Subcutaneous adipose tissue (tissue), 4 donors: ENCODE measurements around the gene SEMA3F. TPM values are rescaled to one million over a fixed set of nuclear protein-coding genes. Genes with fewer than 3 reads are reported as not detected.

ENCODE experiments used
- CTCF ChIP-seq: fragments of 450-650 bp; IDR thresholded peaks from one replicate; pipeline ENCODE4 v1.5.1; 2016; ENCODE audit warnings: low read depth, mild to moderate bottlenecking, control low read depth, antibody characterized with exemption, moderate library complexity
- total RNA-seq, 4 donors: library from RNA; depleted of rRNA; stranded (reverse); fragments of >200 nt; gene quantifications; one replicate each; pipeline ENCODE4 v1.1.0, GENCODE V29; 2016

The SEMA3F gene
- 10 to 100 TPM in 2 of 4 donors, 1 to 10 TPM in 2; 4.6 to 32.8 (median 11.5) TPM for total RNA-seq

DNA sequence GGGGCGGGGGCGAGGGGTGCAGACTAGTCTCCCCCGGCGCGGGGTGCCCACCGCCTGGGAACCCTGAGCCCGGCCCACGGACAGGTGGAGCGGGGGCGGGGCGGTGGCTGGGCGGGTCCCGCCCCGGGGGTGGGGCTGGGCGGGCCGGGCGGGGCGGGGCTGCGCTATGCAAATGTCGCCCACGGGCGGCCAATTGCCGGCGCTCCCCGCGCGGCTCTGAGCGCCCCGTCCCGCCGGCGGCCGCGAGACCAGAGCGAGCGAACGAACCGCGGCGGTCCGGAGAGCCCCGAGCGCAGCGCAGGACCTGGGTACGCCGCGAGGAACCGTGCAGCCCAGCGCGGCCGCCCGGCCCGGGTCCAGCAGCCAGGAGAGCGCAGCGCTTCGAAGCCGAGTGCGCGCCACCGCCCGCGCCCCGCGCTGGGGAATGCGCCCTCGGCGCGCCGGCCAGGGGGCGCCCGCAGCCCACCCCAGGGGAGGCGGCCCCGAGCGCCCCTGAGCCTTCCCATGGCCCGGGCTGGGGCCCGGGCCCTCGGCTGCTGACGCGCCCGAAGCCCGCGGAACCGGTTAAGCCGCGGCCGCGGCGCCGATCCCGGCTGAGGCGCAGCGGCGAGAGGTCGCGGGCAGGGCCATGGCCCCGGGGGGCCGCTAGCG is at the start of gene SEMA3F:
SEMA3F (plus strand) TSS at position 485 of the 651 bp plus-strand sequence. CDS start 4,299 bp downstream, outside the sequence.
- no peak for TF ChIP-seq CTCF

- TF ChIP-seq CTCF: no peak
Observed at GRCh38 chr3:50111757-50112156, 43.4 kb upstream of the SEMA3F start.

DNA sequence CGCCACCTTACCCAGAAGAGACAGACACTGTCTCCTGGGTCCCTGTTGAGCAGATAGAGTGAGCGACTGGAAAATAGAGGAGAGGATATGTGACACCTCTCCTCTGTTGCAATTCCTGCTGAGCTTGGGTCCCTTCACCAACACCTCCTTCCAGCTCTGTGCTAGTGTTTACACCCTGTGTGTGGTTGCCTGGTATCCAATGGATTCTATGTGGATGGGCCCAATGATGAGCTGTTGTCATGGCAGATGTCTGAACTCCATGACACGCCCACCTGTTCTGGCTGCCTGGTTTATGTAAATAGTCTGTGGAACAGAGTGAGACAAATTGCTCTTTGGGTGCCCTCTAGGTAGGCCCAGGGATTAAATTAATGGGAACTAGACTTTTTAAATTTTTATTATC is 42.7 kb upstream of the SEMA3F start:
- no peak for TF ChIP-seq CTCF

GRCh38 chr3:50117120-50117519 is 38.0 kb upstream of the SEMA3F start:
- no peak for TF ChIP-seq CTCF

DNA sequence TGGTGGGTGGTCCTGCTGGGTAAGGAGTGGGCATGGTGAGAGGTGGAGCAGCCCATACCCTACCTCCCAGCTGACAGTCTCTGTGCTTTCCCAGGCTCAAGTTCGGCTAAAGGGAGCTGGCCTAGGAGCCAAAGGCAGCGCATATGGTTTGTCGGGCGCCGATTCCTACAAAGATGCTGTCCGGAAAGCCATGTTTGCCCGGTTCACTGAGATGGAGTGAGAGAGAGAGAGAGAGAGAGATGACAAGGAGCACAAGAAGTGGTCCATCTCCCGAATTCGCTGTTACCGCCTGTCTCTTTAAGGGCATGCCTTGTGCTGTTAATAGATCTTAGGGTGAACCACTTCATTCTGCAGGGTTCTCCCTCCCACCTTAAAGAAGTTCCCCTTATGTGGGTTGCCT is 36.9 kb upstream of the SEMA3F start:
- TF ChIP-seq CTCF: no peak

DNA sequence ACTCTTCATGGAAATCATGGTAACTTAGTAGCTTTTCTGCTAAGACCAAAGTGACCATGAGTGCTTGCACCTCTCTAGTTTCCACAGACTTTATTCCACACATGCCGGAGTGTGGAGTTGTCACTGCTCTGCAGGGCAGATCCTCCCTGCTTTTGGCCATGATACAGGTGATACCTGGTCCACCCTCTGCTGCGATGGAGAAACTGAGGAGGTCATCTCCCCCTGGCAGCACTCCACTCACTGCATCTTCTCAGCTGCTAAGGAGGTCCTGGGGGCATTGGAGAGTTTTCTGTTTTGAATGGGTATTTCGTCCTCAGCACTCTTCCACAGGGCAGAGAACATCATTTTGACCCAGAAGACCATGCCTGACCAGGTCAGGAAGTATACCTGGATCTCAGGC is 35.3 kb upstream of the SEMA3F start:
- TF ChIP-seq CTCF: no peak

DNA sequence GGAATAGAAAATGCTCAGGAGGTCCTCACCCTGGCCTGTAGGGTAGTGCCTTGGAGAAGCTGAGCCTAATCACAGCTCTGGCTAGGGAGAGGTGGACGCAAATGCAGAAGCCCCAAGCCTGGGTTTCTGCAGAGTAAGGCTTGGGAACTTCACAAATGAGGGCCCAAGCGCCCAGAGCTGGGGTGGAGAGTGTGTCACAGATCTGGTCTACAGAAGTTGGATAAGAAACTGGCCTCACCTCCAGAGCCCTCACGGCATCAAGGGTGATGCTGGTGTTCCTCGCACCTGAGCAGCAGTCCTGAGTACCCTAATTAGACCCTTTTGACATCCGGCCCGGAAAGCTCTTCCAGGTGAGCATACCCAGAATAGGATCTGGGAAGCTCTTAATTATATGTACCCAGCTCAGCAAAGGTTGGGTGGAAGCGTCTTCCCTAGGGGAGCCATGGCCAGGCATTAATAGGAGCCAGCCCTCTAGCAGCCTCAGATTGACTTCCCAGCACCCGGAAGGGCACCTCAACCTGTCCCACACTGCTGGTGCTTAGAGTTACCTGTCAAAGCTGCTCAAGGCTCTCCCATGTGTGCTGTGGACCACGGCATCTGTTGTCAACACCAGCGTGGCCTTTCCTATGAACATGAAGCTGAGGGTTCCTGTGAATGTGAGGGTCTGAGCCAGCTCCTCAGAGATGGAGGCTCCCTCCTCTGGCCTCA is 34.6 kb upstream of the SEMA3F start:
- TF ChIP-seq CTCF: no peak
